ENCODE measurements around the gene PSAT1.

- TF ChIP-seq CTCF (IDR thresholded peaks at IDR 0.05; ENCODE audit: low read depth, low read length), result no peak
- no peak for TF ChIP-seq EZH2phosphoT487 (IDR thresholded peaks at IDR 0.05; ENCODE audit: low read depth)
Observed at GRCh38 chr9:78280982-78281668, 15.8 kb upstream of the PSAT1 start.
